GM21529 (cell line): ENCODE results near the gene EPS8.

Experiments
- ATAC-seq: cut with Tn5 transposase; IDR thresholded peaks from one replicate; pipeline ENCODE4 v1.9.1; 2021; ENCODE audit not compliant: unreplicated experiment

The EPS8 gene

DNA sequence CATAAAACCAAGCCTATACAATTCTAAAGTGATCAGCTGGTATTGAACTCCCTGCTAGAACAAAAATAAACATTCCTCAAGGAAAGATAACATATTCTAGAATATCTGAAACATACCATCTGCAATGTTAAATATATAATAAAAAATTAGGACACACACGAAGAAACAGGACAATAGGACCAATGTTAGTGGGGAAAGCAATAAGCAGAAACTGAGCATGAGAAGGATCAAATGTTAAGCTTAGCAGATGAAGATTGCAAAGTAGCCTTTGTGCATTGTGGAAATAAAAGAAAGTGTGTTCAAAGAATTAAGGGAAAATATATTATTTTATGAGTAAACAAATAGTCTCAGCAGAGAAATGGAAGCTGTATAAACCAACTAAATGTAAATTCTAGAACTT lies 180.8 kb downstream of the EPS8 start:
- no peak for ATAC-seq

DNA sequence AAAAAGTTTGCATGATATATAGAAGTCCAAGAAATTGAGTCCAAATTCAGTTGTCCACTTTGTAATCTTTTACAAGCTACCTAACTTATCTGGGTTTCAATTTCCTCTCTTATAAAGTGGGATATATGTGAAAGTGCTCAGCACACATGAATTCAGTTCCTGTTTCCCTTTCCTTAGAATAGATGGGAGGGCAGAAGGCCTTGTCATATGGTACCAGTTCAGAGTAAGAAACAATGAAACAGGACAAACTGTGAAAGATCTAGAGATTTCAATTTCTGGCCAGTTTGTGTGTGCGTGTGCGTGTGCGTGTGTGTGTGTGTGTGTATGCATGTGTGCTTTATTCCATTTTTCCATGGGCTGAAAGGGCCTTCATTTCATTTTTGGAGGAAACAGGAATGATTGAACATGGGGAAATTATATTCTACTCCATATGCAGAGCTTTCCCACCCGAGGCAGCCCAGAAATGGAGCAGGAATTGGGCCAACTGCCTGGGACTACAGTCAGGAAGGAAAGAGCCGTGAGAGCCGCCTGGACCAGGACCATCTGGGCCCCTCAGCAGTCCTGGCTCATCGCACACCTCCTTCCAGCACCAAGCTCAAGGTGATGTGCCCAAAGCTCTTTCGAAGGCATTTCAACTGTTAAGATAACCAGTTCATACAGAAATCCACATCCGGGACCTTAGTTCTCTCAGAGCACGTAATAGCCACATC lies 183.2 kb downstream of the EPS8 start:
- no peak for ATAC-seq

DNA sequence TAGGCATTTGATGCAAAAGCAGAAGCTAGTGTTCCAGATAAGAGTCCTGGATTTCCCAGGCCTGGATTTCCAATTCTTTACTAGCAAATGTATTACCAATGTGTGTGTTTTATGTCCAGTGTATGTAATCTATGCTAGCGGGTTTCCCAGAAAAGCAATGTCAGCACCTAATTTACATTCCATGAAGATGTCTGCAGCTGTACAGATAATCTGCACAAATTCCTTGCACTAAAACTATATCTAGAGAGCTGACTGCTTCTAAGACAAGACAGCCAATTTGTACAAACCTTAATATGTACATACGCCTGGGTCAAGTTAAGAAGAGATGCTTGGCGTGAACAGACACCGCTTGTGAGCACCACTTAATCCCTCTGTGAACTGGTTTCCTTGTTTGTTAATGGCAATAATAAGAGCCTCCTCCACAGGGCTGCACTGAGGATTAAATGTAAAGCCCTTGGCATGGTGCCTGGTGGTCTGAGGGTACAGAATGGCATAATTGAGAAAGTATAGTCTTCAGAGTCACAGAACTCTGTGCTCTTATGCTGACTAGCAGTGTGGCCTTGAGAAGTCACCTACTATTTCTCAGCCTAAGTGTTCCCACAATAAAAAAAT lies 185.6 kb downstream of the EPS8 start:
- no peak for ATAC-seq

DNA sequence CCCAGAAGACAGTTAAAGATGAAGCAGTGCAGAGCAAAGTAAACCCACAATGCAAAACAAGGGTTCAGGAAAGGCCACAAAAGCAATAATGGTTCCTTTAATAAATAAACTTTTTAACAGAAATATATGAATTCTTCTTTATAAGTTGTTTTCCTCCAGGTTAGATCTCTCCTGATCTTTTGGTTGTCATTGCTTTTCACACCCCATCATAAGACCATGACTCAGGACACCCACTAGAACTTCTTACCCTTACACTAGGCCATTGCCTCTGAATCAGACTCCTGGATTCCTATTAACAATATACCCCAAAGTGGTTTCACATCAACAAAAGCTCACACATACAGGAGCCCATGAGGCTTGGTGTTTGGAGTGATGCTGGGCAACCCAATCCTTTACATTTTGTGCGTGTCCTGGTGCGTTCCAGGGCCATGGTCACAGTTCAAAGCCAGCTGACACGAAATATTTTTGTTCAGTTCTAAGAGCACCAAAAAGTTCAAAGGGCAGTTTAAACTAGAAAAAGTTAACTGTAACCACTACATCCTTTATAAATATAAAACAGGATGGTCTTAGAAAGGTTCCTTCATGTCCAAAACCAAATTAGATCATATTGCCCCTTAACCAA lies 187.0 kb downstream of the EPS8 start:
- ATAC-seq = no peak

DNA sequence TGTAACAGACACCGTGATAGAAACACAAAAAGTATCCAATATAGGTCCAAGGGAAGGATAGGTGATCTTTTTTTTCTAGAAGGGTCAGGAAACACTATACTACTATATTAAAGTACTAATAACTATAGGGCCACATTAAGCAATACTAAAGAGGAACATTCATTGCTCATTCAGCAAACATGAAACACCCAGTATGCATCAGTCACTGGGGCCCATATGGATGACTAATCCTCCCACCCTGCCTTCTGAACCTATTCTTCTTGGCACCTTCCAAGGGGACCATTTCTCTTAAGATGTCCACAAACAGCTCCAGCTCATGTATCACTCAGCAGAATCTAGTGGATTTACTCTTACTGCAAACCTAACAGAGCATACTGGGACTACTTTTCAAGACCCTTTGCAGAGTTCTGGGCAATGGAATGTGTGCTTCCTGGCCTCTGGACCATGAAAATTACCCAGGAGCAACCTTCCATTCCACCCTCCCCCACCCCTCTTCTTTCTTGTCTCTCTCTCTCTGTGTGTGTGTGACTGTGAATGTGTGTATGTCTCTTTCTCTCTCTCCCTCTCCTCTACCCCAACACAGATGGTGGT lies 187.9 kb downstream of the EPS8 start:
- ATAC-seq = no peak

DNA sequence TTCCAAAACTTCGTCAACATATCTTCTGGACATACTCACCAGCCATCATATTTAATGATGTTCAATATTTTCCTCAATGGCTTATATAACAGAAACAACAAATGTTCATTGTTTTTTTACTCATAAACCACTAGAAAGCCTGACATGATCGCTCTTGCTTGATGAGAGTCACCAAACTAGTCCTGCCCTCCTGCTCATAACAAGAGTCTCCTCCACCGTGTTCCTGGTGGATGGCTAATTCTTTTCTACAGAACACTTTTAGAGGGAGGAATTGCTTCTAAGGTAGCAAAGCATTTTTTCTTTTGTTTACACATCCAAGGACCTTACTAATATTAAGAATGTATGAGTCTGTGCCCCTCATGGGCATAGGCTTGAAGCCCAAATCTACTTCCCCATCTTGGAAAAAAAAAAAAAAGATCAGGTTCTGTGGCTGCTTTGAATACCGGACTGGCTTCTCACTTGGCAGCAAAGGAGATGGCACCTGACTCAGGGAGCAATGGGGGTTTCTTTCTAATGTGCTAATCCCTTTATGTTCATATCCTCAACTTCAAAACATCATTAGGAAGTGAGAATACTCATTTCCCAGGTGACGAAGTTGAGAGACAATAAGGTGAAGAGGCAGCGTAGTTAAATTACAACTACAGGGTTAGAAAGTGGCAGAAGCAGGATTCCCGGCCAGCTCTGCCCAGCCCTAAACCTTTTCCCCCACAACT lies 188.8 kb downstream of the EPS8 start:
- ATAC-seq = no peak

DNA sequence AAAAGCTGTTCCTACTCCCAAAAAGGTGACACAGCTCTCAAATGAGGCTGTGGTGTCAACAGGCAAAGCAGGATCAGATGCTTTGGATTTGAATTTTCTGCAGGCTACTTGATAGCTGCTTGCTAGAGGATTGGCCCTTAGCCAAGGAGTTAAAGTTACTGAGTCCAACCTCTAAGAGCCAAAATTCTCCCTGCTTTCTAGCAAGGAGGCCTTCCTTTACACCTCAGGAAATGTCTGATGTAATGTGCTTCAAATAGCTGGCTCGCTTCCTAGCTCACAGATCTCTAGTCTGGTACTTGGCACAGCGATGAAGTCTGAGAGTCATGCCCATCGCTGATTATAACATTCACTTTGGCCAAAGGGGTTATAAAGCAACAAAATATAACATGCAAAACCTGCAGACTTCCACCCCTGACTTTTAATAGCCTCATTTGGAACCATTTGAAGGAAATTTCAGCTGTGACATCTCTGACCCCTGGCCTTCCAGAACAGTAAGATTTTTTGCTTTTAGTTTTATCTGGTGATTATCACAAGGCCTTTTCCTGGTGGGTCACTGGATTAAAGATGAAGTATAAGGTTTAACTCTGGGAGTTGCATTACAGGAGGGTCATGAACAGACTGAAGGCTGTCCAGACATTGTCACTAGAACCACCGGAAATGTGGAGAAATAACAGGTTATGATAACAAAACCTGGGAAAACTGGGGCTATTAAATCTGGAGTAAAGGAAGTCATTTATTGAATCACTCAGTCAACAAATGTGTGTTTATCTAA lies 189.7 kb downstream of the EPS8 start:
- no peak for ATAC-seq

DNA sequence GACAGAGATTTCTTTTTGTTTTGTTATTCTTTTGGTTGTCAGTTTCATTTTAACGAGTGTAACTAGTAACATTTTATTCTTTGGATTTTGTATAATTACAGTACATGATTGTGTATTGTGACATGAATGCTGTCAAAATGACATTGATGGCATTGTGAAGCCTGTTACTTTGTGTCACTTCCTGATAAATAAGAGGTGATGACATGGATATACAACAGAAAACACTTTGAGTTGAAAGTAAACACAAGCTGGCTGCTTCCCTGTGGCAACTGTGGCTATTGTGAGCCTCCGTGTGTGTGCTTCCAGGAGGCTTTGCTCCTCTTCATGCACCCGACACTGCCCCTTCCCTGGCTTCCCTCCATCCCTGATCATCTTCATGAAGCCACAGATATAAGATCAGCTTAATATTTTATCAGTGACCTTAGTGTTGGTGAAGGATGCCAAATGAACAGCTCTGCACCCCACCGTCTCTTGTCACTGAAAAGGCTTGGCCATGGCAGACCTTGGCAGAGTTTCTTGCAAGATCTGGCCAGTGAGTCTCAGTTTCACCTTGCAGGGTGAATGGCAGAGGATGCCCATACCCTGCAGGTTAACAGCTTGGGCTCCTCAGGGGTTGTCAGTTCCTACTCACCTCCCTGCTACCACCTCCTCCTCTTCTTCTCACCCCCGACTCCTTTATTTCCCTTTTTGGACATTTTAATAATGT lies 191.9 kb downstream of the EPS8 start:
- ATAC-seq = no peak

DNA sequence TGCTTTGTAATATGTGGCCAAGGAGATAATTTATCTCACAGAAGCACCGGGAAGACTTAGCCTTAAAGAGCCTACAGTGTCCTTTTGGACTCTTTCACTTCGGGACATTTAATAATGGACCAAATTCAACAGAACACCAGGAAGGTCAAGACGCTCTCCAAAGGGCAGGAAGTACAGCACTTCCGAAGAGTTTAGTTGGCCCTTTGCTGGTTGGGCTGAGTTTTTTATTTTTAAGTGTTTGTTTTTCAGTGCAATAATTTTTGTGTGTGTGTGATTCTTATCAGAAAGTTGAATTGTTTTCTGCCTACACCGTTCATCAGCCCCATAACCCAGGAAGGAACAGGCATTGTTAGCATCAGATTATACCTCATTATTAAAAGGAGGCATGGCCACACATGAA lies 193.0 kb downstream of the EPS8 start:
- no peak for ATAC-seq

DNA sequence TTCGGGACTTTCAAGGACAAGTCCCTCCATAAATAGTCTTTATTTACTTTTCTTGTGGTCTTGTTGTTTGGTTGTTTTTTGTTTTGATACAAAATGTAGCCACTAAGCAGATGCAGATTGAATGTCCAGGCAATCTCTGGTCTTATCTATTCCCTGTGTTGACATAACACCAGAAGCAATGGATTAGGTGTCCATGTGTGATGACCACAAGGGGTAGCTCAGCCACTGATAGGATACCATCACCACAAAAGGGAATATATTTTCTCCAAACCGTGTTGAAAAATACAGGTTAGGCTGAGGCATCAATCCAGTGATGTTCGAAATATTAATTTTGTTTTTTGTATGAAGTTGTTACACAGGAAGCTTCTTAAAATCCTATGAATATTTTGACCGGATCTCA lies 196.3 kb downstream of the EPS8 start:
- ATAC-seq = no peak

DNA sequence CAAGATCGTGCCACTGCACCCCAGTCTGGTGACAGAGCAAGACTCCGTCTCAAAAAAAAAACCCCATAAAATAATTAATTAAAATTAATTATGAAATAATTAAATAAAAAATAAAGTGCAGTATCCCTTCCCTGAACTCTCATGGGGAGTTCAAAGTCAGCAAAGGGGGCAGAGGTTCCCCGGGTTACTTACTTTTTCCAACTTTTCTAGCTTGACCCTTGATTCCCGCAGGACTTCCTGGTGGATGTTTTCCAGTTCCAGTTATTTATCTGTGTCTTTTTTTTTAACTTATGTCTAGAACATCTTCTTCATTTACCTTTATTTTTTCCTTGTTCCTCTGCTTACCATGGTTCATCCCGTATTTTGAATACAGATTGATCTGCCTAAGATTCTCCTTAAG lies 197.4 kb downstream of the EPS8 start:
- no peak for ATAC-seq

DNA sequence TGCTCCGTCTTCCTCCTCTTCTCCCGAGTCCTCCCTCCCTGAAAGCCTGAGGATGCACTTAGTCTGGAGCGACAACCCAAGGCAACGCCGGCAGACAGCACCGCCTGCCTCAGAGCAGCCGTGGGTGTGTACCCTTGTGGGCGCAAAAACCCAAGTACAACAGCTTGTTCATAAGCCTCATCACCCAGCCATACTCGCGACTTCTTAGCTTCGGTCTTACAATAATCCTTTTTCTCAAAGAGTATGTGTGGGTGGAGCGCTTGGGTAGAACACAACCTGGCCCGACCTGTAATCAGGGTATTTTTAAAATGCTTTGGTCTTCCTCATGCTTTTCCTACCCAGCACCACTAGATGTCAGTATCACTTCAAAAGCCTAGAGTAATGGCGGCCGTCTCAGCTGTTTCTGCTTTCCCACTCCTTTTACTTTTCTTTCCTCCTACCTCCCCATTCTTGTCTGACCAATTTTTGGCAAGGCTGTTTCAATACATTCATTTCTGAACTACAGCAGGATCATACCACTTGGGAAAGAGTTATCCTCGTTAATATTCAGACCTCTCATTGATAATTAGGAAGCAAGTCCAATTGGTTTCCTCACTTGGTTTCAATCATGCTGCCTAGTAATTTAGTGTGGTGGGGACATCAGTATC lies 198.9 kb downstream of the EPS8 start:
- peak; percentile 96 for ATAC-seq

DNA sequence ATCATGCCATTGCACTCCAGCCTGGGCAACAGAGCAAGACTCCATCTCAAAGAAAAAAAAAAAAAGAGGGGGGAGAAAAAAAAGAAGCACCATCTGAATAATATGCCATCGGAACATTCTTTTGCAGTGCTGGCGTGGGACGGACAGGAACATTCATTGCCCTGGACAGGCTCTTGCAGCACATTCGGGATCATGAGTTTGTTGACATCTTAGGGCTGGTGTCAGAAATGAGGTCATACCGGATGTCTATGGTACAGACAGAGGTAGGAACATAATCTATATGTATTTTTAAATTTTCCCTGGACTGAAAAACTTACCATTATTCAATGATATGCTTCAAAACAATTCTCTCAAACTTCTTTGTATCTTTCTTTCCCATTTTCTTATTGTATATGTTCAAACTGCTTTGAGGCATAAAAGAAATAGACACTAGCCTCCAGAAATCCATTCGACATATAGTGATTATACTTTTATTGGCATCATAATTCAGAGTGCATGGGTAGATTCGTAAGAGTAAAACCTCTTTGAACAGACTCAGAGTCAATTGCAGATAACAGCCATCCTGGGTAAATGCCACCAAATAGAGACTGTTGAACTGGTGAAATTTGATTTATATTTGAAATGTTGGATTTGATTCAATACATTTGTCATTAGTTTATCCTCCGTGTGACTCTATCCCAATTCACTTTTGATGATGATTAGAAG lies 199.7 kb downstream of the EPS8 start:
- no peak for ATAC-seq

DNA sequence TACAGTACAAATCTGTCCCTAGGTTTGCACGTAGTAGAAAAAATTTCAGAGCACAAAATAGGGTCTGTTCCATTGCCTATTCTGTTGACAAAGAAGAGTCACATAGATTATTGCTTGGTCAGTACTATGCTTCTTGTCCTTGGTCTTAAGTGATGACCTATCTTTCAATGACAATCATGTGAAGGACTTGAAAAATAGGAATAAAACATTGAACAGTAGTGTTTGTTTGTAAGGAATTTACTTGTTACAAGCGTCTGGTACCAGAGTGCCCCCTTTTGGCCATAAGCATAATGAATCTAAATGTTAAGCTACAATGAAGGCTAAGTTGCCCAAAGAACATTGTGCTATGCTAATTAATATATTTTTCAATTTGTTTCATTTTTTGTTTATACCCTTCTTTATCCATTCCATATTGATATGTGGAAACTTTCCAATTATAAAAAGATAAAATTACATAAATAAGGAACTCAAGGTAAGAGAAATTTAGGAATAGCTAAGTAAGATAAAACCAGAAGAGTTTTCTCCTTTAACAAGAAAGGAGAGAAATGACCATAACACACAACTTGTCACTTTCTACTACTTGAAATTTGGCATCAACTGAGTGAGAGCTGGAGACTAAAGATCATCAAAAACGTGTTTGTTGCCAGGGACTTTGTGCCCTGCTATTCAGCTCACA lies 204.7 kb downstream of the EPS8 start:
- peak; percentile 80 for ATAC-seq

DNA sequence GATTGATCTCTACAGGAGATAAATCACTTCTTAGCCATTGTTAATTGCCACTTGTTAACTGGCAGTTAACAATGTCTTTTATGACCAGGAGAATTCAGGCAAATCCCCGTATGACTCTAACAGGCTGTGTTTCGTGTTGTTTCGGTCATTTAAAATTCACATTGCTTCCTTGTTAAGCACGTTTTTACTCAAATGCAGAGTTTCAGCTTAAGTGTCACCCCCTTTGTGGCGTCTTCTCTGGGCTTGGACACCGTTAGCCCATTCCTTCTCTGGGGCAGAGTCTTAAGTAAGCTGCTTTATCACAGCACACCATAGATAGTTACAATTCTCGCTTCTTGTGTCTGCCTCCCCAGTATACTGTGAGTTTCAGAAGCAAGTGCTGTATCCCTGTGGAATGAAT lies 205.4 kb downstream of the EPS8 start:
- no peak for ATAC-seq

DNA sequence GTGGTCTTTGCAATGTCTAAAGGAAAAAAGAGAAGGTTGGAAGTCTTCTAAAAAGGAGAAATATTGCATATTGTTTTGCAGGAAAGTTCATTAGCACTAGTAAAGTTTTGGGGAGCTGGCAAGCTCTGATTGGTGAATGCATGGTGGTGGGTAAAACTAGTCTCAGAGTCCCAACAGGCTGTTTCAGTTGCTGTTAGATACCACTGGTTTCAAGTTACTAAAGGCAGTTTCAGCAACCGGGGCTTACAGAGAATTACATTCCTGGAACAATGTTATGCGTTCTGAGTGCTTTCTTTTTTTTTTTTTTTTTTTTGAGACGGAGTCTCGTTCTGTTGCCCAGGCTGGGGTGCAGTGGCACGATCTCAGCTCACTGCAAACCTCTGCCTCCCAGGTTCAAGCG lies 208.2 kb downstream of the EPS8 start:
- no peak for ATAC-seq

DNA sequence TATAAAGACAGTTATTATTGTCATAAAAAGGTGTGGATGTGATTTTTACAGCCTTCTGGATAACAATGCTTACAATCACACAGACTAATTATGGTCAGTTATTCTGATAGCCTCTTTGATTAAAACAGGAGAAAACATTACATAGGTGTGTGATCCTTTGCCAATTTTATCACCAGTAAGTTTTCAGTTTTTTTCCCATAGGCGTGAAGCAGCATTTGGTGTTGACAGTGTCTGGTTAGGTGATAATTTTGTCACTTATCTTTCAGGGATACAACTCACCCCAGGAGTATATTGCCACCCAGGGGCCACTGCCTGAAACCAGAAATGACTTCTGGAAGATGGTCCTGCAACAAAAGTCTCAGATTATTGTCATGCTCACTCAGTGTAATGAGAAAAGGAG lies 208.8 kb downstream of the EPS8 start:
- ATAC-seq = no peak

DNA sequence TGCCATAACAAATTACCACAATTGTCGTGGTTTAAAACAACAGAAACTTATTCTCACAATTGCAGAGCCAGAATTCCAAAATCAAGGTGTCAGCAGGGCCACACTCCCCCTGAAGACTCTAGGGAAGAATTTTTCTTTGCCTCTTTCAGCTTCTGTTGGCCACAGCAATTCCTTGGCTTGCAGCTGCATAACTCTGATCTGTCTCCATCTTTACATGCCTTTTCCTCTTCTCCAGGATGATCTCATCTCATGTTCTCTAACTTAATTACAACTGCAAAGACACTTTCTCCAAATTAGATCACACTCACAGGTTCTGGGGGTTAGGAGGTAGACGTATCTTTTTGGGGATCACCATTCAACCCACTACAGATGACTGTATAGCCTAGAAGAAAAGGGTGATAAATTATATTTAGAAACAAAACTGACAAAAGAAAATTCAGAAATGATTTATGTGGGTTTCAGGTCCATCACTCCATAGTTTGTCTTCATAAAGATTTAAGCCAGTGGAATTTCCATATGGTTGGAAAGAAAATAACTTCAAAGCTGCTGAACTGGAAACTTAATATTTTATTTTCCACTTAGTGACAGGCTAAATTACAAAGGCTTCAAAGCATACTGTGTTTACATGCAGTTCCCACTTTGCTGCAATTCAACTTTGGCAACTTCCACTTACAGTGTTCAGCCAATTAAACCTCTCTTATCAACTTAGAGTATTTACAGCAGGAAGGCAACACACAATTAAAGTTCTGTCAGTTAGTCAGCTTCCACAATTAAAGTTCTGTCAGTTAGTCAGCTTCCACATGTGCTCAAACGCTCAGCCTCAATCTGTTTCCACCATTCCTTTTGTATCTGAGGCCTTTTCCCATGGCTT lies 213.3 kb downstream of the EPS8 start:
- ATAC-seq = no peak
